ENCODE measurements around the gene ZC3H7B. TPM values are rescaled to one million over a fixed set of nuclear protein-coding genes. Genes with fewer than 3 reads are reported as not detected.
A peak's percentile ranks its signal among the peaks of the same experiment; 100 is the strongest.

Gene ZC3H7B
- total and polyA plus RNA-seq, 7 donors: 12.0 to 34.1 (median 32.0) TPM

DNA sequence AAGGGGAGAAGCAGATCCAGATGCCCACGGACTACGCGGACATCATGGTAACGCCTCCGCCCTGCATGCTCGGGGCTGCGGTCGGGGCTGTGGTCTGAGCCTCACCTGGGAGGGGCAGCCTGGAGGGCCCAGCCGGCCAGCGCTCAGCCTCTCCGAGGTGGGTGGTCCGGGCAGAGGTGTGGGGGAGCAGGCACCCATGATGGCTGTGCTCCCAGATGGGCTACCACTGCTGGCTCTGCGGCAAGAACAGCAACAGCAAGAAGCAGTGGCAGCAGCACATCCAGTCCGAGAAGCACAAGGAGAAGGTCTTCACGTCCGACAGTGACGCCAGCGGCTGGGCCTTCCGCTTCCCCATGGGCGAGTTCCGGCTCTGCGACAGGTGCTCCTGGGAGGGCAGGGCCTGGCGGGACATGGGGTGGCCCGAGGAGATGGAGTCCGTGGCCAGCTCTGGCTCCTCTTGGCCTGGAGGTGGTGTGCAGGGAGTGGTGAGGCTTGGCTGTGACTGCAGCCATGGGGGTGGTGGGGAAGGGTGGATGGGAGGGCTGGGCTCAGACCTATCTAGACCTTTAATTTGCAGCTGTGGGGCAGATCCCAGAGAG is 55.2 kb downstream of the ZC3H7B start:
- DNase-seq: no peak
- 84 to 91% (median 89%) methylated on average over 21 to 25 of the region's 25 CpGs for WGBS, 3 donors
- Histone ChIP-seq H3K4me3 (no peak overlapping the region), H3K4me1 (no peaks in the 10 kb centered on the region), H3K27me3 (ENCODE audit: insufficient read depth in 3 of 3, low read length in 2 of 3) (no peaks in the 10 kb centered on the region), H3K9me3 (no peaks in the 10 kb centered on the region), H3K27ac (no peak overlapping the region), H3K36me3 (ENCODE audit: insufficient read depth in 1 of 2, low read depth in 1 of 2) (peaks cover 0 to 70% of the 10 kb centered on the region in 2 donors)
- intact Hi-C loops (cut with DNase I): loop anchor here in 1 of 2 donors (1.0 kb wide), 1 partner anchor 18 kb away; no protein-coding TSS in a partner anchor
- TF ChIP-seq, protein P1, sequence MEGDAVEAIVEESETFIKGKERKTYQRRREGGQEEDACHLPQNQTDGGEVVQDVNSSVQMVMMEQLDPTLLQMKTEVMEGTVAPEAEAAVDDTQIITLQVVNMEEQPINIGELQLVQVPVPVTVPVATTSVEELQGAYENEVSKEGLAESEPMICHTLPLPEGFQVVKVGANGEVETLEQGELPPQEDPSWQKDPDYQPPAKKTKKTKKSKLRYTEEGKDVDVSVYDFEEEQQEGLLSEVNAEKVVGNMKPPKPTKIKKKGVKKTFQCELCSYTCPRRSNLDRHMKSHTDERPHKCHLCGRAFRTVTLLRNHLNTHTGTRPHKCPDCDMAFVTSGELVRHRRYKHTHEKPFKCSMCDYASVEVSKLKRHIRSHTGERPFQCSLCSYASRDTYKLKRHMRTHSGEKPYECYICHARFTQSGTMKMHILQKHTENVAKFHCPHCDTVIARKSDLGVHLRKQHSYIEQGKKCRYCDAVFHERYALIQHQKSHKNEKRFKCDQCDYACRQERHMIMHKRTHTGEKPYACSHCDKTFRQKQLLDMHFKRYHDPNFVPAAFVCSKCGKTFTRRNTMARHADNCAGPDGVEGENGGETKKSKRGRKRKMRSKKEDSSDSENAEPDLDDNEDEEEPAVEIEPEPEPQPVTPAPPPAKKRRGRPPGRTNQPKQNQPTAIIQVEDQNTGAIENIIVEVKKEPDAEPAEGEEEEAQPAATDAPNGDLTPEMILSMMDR (IDR thresholded peaks at IDR 0.05): no peak
- ATAC-seq: no peak

- H3K36me3 ChIP-seq (ENCODE audit: insufficient read depth in 1 of 2, low read depth in 1 of 2): peaks cover 0 to 64% of the 10 kb centered on the region in 2 donors
- ATAC-seq (no peak), DNase-seq (no peak)
- H3K4me3 ChIP-seq: no peak overlapping the region
- WGBS, 3 donors: 84 to 90% (median 89%) methylated on average over 14 to 16 of the region's 16 CpGs
- no peaks in the 10 kb centered on the region for H3K4me1 ChIP-seq
- no peaks in the 10 kb centered on the region for H3K27me3 ChIP-seq (ENCODE audit: insufficient read depth in 3 of 3, low read length in 2 of 3)
- intact Hi-C loops (cut with DNase I): no loop called here
- H3K9me3 ChIP-seq: no peaks in the 10 kb centered on the region
- TF ChIP-seq, protein P1 (IDR thresholded peaks at IDR 0.05): no peak
- H3K27ac ChIP-seq: no peak overlapping the region
These were observed 55.9 kb downstream of the ZC3H7B start for GRCh38 chr22:41357191-41357590.

- no peaks in the 10 kb centered on the region for H3K27me3 ChIP-seq (ENCODE audit: insufficient read depth in 3 of 3, low read length in 2 of 3)
- no peaks in the 10 kb centered on the region for H3K4me1 ChIP-seq
- ATAC-seq (no peak), DNase-seq (no peak)
- no peaks in the 10 kb centered on the region for H3K9me3 ChIP-seq
- H3K36me3 ChIP-seq (ENCODE audit: insufficient read depth in 1 of 2, low read depth in 1 of 2): peaks cover 0 to 46% of the 10 kb centered on the region in 2 donors
- H3K27ac ChIP-seq: no peak overlapping the region
- TF ChIP-seq, protein P1 (IDR thresholded peaks at IDR 0.05): no peak
- 85 to 88% (median 85%) methylated on average over 14 to 17 of the region's 17 CpGs for WGBS, 3 donors
- intact Hi-C loops (cut with DNase I): no loop called here
- no peak overlapping the region for H3K4me3 ChIP-seq
These were observed 57.6 kb downstream of the ZC3H7B start for GRCh38 chr22:41358927-41359326.

- no peaks in the 10 kb centered on the region for H3K4me1 ChIP-seq
- intact Hi-C loops (cut with DNase I): no loop called here
- no peak overlapping the region for H3K27ac ChIP-seq
- ATAC-seq: no peak
- WGBS, 3 donors: 69 to 76% (median 76%) methylated on average over 4 of the region's 4 CpGs
- TF ChIP-seq, protein P1 (IDR thresholded peaks at IDR 0.05): no peak
- no peak for DNase-seq
- H3K27me3 ChIP-seq (ENCODE audit: insufficient read depth in 3 of 3, low read length in 2 of 3): no peaks in the 10 kb centered on the region
- peaks cover 0 to 42% of the 10 kb centered on the region in 2 donors for H3K36me3 ChIP-seq (ENCODE audit: insufficient read depth in 1 of 2, low read depth in 1 of 2)
- no peak overlapping the region for H3K4me3 ChIP-seq
- H3K9me3 ChIP-seq: no peaks in the 10 kb centered on the region
These were observed 58.1 kb downstream of the ZC3H7B start for GRCh38 chr22:41359376-41359775.

DNA sequence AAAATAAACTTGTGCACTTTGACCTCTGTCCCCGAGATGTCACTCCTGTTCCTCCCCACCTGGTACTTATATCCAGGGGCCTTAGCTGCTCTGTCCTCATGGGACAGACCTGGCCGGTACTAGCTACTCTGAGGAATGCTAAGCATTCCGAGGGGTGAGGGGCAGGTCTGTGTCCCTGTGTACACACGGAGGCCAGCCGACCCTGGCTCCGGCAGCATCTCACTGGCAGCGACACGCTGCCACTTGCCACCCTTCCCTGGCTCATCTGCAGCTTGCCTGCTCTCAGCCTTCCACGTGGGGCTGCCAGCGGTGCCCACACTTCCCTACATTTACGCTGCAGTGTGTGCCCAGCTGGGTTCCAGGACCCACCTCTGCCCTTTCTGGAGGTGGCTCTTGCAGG is 58.8 kb downstream of the ZC3H7B start:
- no peak for DNase-seq

More for the DNA sequence above, 58.8 kb downstream of the ZC3H7B start:
- no peak overlapping the region for H3K27ac ChIP-seq
- H3K27me3 ChIP-seq (ENCODE audit: insufficient read depth in 3 of 3, low read length in 2 of 3): no peaks in the 10 kb centered on the region
- H3K4me3 ChIP-seq: no peak overlapping the region
- 19 to 29% (median 22%) methylated on average over 11 of the region's 11 CpGs for WGBS, 3 donors
- TF ChIP-seq, protein P1 (IDR thresholded peaks at IDR 0.05): no peak
- ATAC-seq: peak in 2 of 4 donors; percentile 12 to 35
- H3K9me3 ChIP-seq: no peaks in the 10 kb centered on the region
- intact Hi-C loops (cut with DNase I): no loop called here
- H3K36me3 ChIP-seq (ENCODE audit: insufficient read depth in 1 of 2, low read depth in 1 of 2): peaks cover 0 to 34% of the 10 kb centered on the region in 2 donors
- no peaks in the 10 kb centered on the region for H3K4me1 ChIP-seq

Measured in psoas muscle (tissue), 8 donors.